HEK293 (cell line): Measurements from ENCODE around the gene SAMD5.

ENCODE experiments used
- CTCF ChIA-PET: fragments of 350-600 bp; formaldehyde crosslinking; extraction: SDS; loops from one replicate; lab custom pipeline; 2021; ENCODE audit warnings: antibody characterized with exemption; lab: Yijun Ruan, JAX
- POLR2A ChIA-PET: fragments of 300-600 bp; formaldehyde crosslinking; extraction: SDS; loops from one replicate; lab custom pipeline; 2020; ENCODE audit warnings: antibody characterized with exemption, inconsistent platforms; lab: Yijun Ruan, JAX
- H3K27ac ChIP-seq: fragments of 200-500 bp; sonication (Bioruptor generic); 2 replicates; pipeline ENCODE4 v1.5.1; 2014; ENCODE audit warnings: low read depth, low read length, control low read depth, inconsistent platforms; ENCODE audit errors: extremely low read depth
- H3K36me3 ChIP-seq, 2 experiments: fragments of 200-500 bp in 1 of 2; sonication (Bioruptor generic) in 1 of 2; 1 replicate in 1 of 2; 2 replicates in 1 of 2; pipeline ENCODE4 v1.5.1; 2014 to 2017; ENCODE audit warnings: inconsistent platforms in 2 of 2, low read length in 2 of 2; ENCODE audit not compliant: control insufficient read depth in 2 of 2, insufficient read depth in 1 of 2
- H3K4me1 ChIP-seq: fragments of 200-500 bp; sonication (Bioruptor generic); 2 replicates; pipeline ENCODE4 v1.5.1; 2014; ENCODE audit warnings: mild to moderate bottlenecking, low read length, inconsistent platforms; ENCODE audit not compliant: control insufficient read depth, insufficient read depth
- H3K4me3 ChIP-seq: 2 replicates; pipeline ENCODE4 v1.5.1; 2011; ENCODE audit warnings: low read depth, mild to moderate bottlenecking, control low read depth, low read length, moderate library complexity
- H3K9me3 ChIP-seq: fragments of 200-500 bp; sonication (Bioruptor generic); 2 replicates; pipeline ENCODE4 v1.5.1; 2014; ENCODE audit warnings: low read depth, low read length, inconsistent platforms; ENCODE audit not compliant: control insufficient read depth, insufficient read depth
- GLI4 ChIP-seq: fragments of 450-650 bp; formaldehyde crosslinking; IDR thresholded peaks from 2 replicates; pipeline ENCODE4 v1.5.1; 2016; ENCODE audit warnings: missing biosample characterization, missing genetic modification characterization
- KLF17 ChIP-seq: fragments of 450-650 bp; formaldehyde crosslinking; IDR thresholded peaks from 2 replicates; pipeline ENCODE4 v1.5.1; 2016; ENCODE audit warnings: missing biosample characterization, missing genetic modification characterization
- KLF8 ChIP-seq: fragments of 450-650 bp; formaldehyde crosslinking; IDR thresholded peaks from 2 replicates; pipeline ENCODE4 v1.5.1; 2016; ENCODE audit warnings: missing biosample characterization, missing genetic modification characterization
- RBAK ChIP-seq: fragments of 450-650 bp; formaldehyde crosslinking; IDR thresholded peaks from 2 replicates; pipeline ENCODE4 v1.5.1; 2016; ENCODE audit warnings: missing biosample characterization, missing genetic modification characterization
- ZBTB1 ChIP-seq: fragments of 450-650 bp; formaldehyde crosslinking; IDR thresholded peaks from 2 replicates; pipeline ENCODE4 v1.5.1; 2016; ENCODE audit warnings: missing biosample characterization, missing genetic modification characterization
- ZBTB17 ChIP-seq: fragments of 450-650 bp; formaldehyde crosslinking; IDR thresholded peaks from 2 replicates; pipeline ENCODE4 v1.5.1; 2016; ENCODE audit warnings: missing biosample characterization, missing genetic modification characterization
- ZNF266 ChIP-seq: fragments of 450-650 bp; formaldehyde crosslinking; IDR thresholded peaks from 2 replicates; pipeline ENCODE4 v1.5.1; 2016; ENCODE audit warnings: missing biosample characterization, missing genetic modification characterization, low read depth
- ZNF274 ChIP-seq, 2 experiments: fragments of 200-500 bp in 1 of 2; fragments of 450-650 bp in 1 of 2; sonication (Bioruptor generic) in 1 of 2; formaldehyde crosslinking in 1 of 2; IDR thresholded peaks; 2 replicates each; pipeline versions ENCODE4 v1.5.1 to v1.6.1; 2014 to 2016; ENCODE audit warnings: borderline replicate concordance in 1 of 2, inconsistent platforms in 1 of 2, low read length in 1 of 2, missing biosample characterization in 1 of 2, missing genetic modification characterization in 1 of 2
- ZNF302 ChIP-seq: fragments of 450-650 bp; formaldehyde crosslinking; IDR thresholded peaks from 2 replicates; pipeline ENCODE4 v1.5.1; 2016; ENCODE audit warnings: missing biosample characterization, missing genetic modification characterization, low read depth
- ZNF366 ChIP-seq: fragments of 450-650 bp; formaldehyde crosslinking; conservative IDR thresholded peaks from 2 replicates; pipeline ENCODE4 v1.5.1; 2016; ENCODE audit warnings: missing biosample characterization, missing genetic modification characterization
- ZNF510 ChIP-seq: fragments of 450-650 bp; formaldehyde crosslinking; IDR thresholded peaks from 2 replicates; pipeline ENCODE4 v1.5.1; 2018; ENCODE audit warnings: mild to moderate bottlenecking, missing genetic modification characterization, missing biosample characterization; ENCODE audit not compliant: insufficient replicate concordance
- ZNF558 ChIP-seq: fragments of 450-650 bp; formaldehyde crosslinking; IDR thresholded peaks from 2 replicates; pipeline ENCODE4 v1.5.1; 2016; ENCODE audit warnings: missing biosample characterization, missing genetic modification characterization
- ZNF585B ChIP-seq: fragments of 450-650 bp; formaldehyde crosslinking; IDR thresholded peaks from 2 replicates; pipeline ENCODE4 v1.5.1; 2016; ENCODE audit warnings: missing biosample characterization, missing genetic modification characterization
- ZNF664 ChIP-seq: fragments of 450-650 bp; formaldehyde crosslinking; IDR thresholded peaks from 2 replicates; pipeline ENCODE4 v1.5.1; 2016; ENCODE audit warnings: missing biosample characterization, missing genetic modification characterization
- ZNF843 ChIP-seq: fragments of 450-650 bp; formaldehyde crosslinking; IDR thresholded peaks from 2 replicates; pipeline ENCODE4 v1.5.1; 2016; ENCODE audit warnings: missing biosample characterization, missing genetic modification characterization
- ZXDB ChIP-seq: fragments of 450-650 bp; formaldehyde crosslinking; IDR thresholded peaks from 2 replicates; pipeline ENCODE4 v1.5.1; 2016; ENCODE audit warnings: missing biosample characterization, missing genetic modification characterization
- TF ChIP-seq, protein P1 (sequence below): fragments of 450-650 bp; formaldehyde crosslinking; IDR thresholded peaks from 2 replicates; pipeline ENCODE4; 2016; ENCODE audit warnings: missing biosample characterization, missing genetic modification characterization
- TF ChIP-seq, protein P2 (sequence below): fragments of 450-650 bp; formaldehyde crosslinking; IDR thresholded peaks from 2 replicates; pipeline ENCODE4 v1.5.1; 2016; ENCODE audit warnings: missing biosample characterization, missing genetic modification characterization
- TF ChIP-seq, protein P3 (sequence below): fragments of 450-650 bp; formaldehyde crosslinking; IDR thresholded peaks from 2 replicates; pipeline ENCODE4 v1.5.1; 2016; ENCODE audit warnings: missing biosample characterization, missing genetic modification characterization
- TF ChIP-seq, protein P4 (sequence below): fragments of 450-650 bp; formaldehyde crosslinking; IDR thresholded peaks from 2 replicates; pipeline ENCODE4 v1.5.1; 2016; ENCODE audit warnings: missing biosample characterization, missing genetic modification characterization
- TF ChIP-seq, protein P5 (sequence below): fragments of 450-650 bp; formaldehyde crosslinking; IDR thresholded peaks from 2 replicates; pipeline ENCODE4 v1.5.1; 2016; ENCODE audit warnings: missing biosample characterization, missing genetic modification characterization, low read depth

The SAMD5 gene

GRCh38 chr6:147515327-147515726 is 6.8 kb downstream of the SAMD5 start:
- no peaks in the 10 kb centered on the region; a peak in 1 of 3 replicates for H3K36me3 ChIP-seq
- no peak overlapping the region for H3K27ac ChIP-seq
- H3K9me3 ChIP-seq = no peaks in the 10 kb centered on the region
- 0 out of 2 replicates have a peak, but pooled peaks cover 2% of the 10 kb centered on the region for H3K4me1 ChIP-seq
- H3K4me3 ChIP-seq = no peak overlapping the region
- CTCF ChIA-PET = no interaction called here
- POLR2A ChIA-PET = no interaction called here
- TF ChIP-seq ZBTB17 (tag by site-specific recombination) (0 out of 2 replicates have a peak, but pooled peaks have one; percentile 40), ZNF366 (peak; percentile 99)
- TF ChIP-seq, protein P1, sequence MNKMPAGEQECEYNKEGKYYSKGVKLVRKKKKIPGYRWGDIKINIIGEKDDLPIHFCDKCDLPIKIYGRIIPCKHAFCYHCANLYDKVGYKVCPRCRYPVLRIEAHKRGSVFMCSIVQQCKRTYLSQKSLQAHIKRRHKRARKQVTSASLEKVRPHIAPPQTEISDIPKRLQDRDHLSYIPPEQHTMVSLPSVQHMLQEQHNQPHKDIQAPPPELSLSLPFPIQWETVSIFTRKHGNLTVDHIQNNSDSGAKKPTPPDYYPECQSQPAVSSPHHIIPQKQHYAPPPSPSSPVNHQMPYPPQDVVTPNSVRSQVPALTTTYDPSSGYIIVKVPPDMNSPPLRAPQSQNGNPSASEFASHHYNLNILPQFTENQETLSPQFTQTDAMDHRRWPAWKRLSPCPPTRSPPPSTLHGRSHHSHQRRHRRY (tag by site-specific recombination) = no peak
- TF ChIP-seq, all 188 proteins: peak for 2

DNA sequence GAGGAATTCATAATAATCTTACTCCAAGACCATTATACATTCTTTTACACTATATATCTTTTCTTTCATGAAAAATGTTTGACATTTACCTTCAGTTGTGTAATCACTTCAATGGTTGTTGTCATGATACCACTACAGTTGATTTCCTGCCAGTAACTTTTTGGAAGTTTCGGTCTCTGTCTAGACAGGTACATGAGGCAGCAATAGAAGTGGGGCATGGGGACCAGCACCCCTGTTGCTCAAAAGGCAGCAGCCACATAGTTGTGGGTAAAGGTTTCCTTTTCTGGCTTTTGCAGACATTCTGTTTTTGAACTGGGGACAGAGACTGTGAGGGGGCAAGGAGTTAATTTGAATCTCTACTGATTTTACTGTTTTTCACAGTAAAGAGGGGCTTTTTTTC is 14.1 kb downstream of the SAMD5 start:
- Histone ChIP-seq H3K9me3 (no peaks in the 10 kb centered on the region), H3K4me3 (no peak overlapping the region), H3K27ac (no peak overlapping the region), H3K36me3 (no peaks in the 10 kb centered on the region), H3K4me1 (no peaks in the 10 kb centered on the region)
- ChIA-PET CTCF (interaction anchor here (0.6 to 1.2 kb wide), 2 partner anchors 15 to 658 kb away, joined by 3 to 4 read pairs; no protein-coding TSS in a partner anchor), POLR2A (no interaction called here)
- TF ChIP-seq ZNF585B = no peak
- no peak for TF ChIP-seq ZNF302 (tag by site-specific recombination)
- TF ChIP-seq GLI4 (tag by site-specific recombination) = no peak
- TF ChIP-seq ZNF510 = no peak
- TF ChIP-seq, protein P2, sequence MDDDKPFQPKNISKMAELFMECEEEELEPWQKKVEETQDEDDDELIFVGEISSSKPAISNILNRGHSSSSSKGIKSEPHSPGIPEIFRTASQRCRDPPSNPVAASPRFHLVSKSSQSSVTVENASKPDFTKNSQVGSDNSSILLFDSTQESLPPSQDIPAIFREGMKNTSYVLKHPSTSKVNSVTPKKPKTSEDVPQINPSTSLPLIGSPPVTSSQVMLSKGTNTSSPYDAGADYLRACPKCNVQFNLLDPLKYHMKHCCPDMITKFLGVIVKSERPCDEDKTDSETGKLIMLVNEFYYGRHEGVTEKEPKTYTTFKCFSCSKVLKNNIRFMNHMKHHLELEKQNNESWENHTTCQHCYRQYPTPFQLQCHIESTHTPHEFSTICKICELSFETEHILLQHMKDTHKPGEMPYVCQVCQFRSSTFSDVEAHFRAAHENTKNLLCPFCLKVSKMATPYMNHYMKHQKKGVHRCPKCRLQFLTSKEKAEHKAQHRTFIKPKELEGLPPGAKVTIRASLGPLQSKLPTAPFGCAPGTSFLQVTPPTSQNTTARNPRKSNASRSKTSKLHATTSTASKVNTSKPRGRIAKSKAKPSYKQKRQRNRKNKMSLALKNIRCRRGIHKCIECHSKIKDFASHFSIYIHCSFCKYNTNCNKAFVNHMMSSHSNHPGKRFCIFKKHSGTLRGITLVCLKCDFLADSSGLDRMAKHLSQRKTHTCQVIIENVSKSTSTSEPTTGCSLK (tag by site-specific recombination) = no peak
- no peak for TF ChIP-seq ZNF266
- no peak for TF ChIP-seq ZNF274 (IDR thresholded peaks at IDR 0.05; ENCODE audit: low read length)
- TF ChIP-seq ZNF274 (tag by site-specific recombination; IDR thresholded peaks at IDR 0.05; ENCODE audit: borderline replicate concordance) = no peak
- TF ChIP-seq KLF8 (tag by site-specific recombination) = no peak
- TF ChIP-seq, protein P3, sequence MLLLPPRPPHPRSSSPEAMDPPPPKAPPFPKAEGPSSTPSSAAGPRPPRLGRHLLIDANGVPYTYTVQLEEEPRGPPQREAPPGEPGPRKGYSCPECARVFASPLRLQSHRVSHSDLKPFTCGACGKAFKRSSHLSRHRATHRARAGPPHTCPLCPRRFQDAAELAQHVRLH (tag by site-specific recombination) = no peak
- TF ChIP-seq ZNF843 = no peak
- TF ChIP-seq, protein P4, sequence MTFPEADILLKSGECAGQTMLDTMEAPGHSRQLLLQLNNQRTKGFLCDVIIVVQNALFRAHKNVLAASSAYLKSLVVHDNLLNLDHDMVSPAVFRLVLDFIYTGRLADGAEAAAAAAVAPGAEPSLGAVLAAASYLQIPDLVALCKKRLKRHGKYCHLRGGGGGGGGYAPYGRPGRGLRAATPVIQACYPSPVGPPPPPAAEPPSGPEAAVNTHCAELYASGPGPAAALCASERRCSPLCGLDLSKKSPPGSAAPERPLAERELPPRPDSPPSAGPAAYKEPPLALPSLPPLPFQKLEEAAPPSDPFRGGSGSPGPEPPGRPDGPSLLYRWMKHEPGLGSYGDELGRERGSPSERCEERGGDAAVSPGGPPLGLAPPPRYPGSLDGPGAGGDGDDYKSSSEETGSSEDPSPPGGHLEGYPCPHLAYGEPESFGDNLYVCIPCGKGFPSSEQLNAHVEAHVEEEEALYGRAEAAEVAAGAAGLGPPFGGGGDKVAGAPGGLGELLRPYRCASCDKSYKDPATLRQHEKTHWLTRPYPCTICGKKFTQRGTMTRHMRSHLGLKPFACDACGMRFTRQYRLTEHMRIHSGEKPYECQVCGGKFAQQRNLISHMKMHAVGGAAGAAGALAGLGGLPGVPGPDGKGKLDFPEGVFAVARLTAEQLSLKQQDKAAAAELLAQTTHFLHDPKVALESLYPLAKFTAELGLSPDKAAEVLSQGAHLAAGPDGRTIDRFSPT (tag by site-specific recombination) = no peak
- TF ChIP-seq RBAK (tag by site-specific recombination) = no peak
- TF ChIP-seq ZBTB1 = no peak
- no peak for TF ChIP-seq ZNF558 (tag by site-specific recombination)
- TF ChIP-seq ZXDB (tag by site-specific recombination) = no peak
- no peak for TF ChIP-seq KLF17 (tag by site-specific recombination)
- TF ChIP-seq, protein P5, sequence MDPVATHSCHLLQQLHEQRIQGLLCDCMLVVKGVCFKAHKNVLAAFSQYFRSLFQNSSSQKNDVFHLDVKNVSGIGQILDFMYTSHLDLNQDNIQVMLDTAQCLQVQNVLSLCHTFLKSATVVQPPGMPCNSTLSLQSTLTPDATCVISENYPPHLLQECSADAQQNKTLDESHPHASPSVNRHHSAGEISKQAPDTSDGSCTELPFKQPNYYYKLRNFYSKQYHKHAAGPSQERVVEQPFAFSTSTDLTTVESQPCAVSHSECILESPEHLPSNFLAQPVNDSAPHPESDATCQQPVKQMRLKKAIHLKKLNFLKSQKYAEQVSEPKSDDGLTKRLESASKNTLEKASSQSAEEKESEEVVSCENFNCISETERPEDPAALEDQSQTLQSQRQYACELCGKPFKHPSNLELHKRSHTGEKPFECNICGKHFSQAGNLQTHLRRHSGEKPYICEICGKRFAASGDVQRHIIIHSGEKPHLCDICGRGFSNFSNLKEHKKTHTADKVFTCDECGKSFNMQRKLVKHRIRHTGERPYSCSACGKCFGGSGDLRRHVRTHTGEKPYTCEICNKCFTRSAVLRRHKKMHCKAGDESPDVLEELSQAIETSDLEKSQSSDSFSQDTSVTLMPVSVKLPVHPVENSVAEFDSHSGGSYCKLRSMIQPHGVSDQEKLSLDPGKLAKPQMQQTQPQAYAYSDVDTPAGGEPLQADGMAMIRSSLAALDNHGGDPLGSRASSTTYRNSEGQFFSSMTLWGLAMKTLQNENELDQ (tag by site-specific recombination) = no peak
- TF ChIP-seq ZNF664 (tag by site-specific recombination) = no peak
